ENCODE data around the gene TNFAIP8L2.
"Not testable (repeated sequence)": the region's sequence is repeated elsewhere in the genome, so short reads cannot be mapped to it uniquely, and the experiment has no call there.

TNFAIP8L2 gene

GRCh38 chr1:151193304-151193703 is 36.9 kb downstream of the TNFAIP8L2 start:
- no peak for ATAC-seq

- no peak for ATAC-seq
These were observed 37.4 kb downstream of the TNFAIP8L2 start for GRCh38 chr1:151193856-151194255.

- not testable (repeated sequence) for ATAC-seq
These were observed 38.6 kb downstream of the TNFAIP8L2 start for GRCh38 chr1:151194894-151195594.

- no peak for ATAC-seq
These were observed 39.9 kb downstream of the TNFAIP8L2 start for GRCh38 chr1:151196292-151196800.

- ATAC-seq: no peak
These were observed 41.4 kb downstream of the TNFAIP8L2 start for GRCh38 chr1:151197863-151198253.

- ATAC-seq: peak; percentile 95 to 96
These were observed 42.0 kb downstream of the TNFAIP8L2 start, which contains the start of gene PIP5K1A for GRCh38 chr1:151198254-151199127. Gene PIP5K1A, plus strand, starts transcription at chr1:151198552. Its CDS starts 445 bp downstream, at chr1:151198997.

- peak in 1 of 2 donors; percentile 33 for ATAC-seq
These were observed 43.6 kb downstream of the TNFAIP8L2 start for GRCh38 chr1:151199873-151200581.

GRCh38 chr1:151205381-151205965 is 49.0 kb downstream of the TNFAIP8L2 start:
- not testable (repeated sequence) for ATAC-seq
